Measurements from ENCODE around the gene SNRPA. TPM values are rescaled to one million over a fixed set of nuclear protein-coding genes. Genes with fewer than 3 reads are reported as not detected.

The SNRPA gene
- total and polyA plus RNA-seq, 2 of the 13 experiments (the other 11 are each of a cell fraction or from before 2014, with no cell fraction given): 59.6 to 162 TPM

GRCh38 chr19:40754611-40755247 lies 3.7 kb downstream of the SNRPA start (continued):
- TF ChIP-seq, protein P1, sequence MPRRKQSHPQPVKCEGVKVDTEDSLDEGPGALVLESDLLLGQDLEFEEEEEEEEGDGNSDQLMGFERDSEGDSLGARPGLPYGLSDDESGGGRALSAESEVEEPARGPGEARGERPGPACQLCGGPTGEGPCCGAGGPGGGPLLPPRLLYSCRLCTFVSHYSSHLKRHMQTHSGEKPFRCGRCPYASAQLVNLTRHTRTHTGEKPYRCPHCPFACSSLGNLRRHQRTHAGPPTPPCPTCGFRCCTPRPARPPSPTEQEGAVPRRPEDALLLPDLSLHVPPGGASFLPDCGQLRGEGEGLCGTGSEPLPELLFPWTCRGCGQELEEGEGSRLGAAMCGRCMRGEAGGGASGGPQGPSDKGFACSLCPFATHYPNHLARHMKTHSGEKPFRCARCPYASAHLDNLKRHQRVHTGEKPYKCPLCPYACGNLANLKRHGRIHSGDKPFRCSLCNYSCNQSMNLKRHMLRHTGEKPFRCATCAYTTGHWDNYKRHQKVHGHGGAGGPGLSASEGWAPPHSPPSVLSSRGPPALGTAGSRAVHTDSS (CRISPR knock-in tag; conservative IDR thresholded peaks at IDR 0.05): no peak
- no peak for TF ChIP-seq TBX2 (CRISPR knock-in tag; IDR thresholded peaks at IDR 0.05; ENCODE audit: borderline replicate concordance)
- TF ChIP-seq GRHL1 (CRISPR knock-in tag; conservative IDR thresholded peaks at IDR 0.05): no peak
- TF ChIP-seq ZNF777 (CRISPR knock-in tag; IDR thresholded peaks at IDR 0.05): 0 out of 2 replicates have a peak, but pooled peaks have one; percentile 12
- no peak for TF ChIP-seq ZNF788 (CRISPR knock-in tag; IDR thresholded peaks at IDR 0.05; ENCODE audit: borderline replicate concordance)
- no peak for TF ChIP-seq ZBTB8A (CRISPR knock-in tag; IDR thresholded peaks at IDR 0.05; ENCODE audit: borderline replicate concordance, low read depth)
- TF ChIP-seq, protein P2, sequence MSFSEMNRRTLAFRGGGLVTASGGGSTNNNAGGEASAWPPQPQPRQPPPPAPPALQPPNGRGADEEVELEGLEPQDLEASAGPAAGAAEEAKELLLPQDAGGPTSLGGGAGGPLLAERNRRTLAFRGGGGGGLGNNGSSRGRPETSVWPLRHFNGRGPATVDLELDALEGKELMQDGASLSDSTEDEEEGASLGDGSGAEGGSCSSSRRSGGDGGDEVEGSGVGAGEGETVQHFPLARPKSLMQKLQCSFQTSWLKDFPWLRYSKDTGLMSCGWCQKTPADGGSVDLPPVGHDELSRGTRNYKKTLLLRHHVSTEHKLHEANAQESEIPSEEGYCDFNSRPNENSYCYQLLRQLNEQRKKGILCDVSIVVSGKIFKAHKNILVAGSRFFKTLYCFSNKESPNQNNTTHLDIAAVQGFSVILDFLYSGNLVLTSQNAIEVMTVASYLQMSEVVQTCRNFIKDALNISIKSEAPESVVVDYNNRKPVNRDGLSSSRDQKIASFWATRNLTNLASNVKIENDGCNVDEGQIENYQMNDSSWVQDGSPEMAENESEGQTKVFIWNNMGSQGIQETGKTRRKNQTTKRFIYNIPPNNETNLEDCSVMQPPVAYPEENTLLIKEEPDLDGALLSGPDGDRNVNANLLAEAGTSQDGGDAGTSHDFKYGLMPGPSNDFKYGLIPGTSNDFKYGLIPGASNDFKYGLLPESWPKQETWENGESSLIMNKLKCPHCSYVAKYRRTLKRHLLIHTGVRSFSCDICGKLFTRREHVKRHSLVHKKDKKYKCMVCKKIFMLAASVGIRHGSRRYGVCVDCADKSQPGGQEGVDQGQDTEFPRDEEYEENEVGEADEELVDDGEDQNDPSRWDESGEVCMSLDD (CRISPR knock-in tag; IDR thresholded peaks at IDR 0.05; ENCODE audit: borderline replicate concordance): peak; percentile 43; the same call in 1 of the 2 replicates
- 0 out of 2 replicates have a peak, but pooled peaks have one; percentile 28 for TF ChIP-seq NR2C2 (CRISPR knock-in tag; IDR thresholded peaks at IDR 0.05; ENCODE audit: borderline replicate concordance)
- TF ChIP-seq MTA1 (CRISPR knock-in tag; IDR thresholded peaks at IDR 0.05; ENCODE audit: borderline replicate concordance): 0 out of 2 replicates have a peak, but pooled peaks have one; percentile 46
- TF ChIP-seq KLF11 (CRISPR knock-in tag; IDR thresholded peaks at IDR 0.05): no peak; the same call in 1 of the 2 replicates
- no peak for TF ChIP-seq ZNF292 (CRISPR knock-in tag; IDR thresholded peaks at IDR 0.05; ENCODE audit: borderline replicate concordance, low read depth)
- no peak for TF ChIP-seq SP2 (CRISPR knock-in tag; IDR thresholded peaks at IDR 0.05)
- TF ChIP-seq ZNF234 (CRISPR knock-in tag; conservative IDR thresholded peaks at IDR 0.05): no peak
- no peak for TF ChIP-seq U2AF1 (optimal IDR thresholded peaks at IDR 0.05; ENCODE audit: low read depth, low read length)
- TF ChIP-seq, protein P3, sequence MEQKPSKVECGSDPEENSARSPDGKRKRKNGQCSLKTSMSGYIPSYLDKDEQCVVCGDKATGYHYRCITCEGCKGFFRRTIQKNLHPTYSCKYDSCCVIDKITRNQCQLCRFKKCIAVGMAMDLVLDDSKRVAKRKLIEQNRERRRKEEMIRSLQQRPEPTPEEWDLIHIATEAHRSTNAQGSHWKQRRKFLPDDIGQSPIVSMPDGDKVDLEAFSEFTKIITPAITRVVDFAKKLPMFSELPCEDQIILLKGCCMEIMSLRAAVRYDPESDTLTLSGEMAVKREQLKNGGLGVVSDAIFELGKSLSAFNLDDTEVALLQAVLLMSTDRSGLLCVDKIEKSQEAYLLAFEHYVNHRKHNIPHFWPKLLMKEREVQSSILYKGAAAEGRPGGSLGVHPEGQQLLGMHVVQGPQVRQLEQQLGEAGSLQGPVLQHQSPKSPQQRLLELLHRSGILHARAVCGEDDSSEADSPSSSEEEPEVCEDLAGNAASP (CRISPR knock-in tag; IDR thresholded peaks at IDR 0.05; ENCODE audit: borderline replicate concordance): peak; percentile 21; the same call in 1 of the 2 replicates
- TF ChIP-seq RXRA (CRISPR knock-in tag; IDR thresholded peaks at IDR 0.05): no peak
- no peak for TF ChIP-seq THAP9 (CRISPR knock-in tag; IDR thresholded peaks at IDR 0.05; ENCODE audit: borderline replicate concordance)
- 0 out of 2 replicates have a peak, but pooled peaks have one; percentile 17 for TF ChIP-seq RARA (CRISPR knock-in tag; IDR thresholded peaks at IDR 0.05)

Data from HepG2 (cell line).